AG04450 (cell line): Measurements from ENCODE around the gene DTNBP1. TPM values are rescaled to one million over a fixed set of nuclear protein-coding genes. Genes with fewer than 3 reads are reported as not detected.

Source experiments
- CTCF ChIA-PET: fragments of 300-600, 350-600 bp; formaldehyde crosslinking; extraction: SDS; loops from one replicate; lab custom pipeline; 2022; ENCODE audit warnings: antibody characterized with exemption, inconsistent platforms; lab: Charles Lee
- POLR2A ChIA-PET: fragments of 350-600 bp; formaldehyde crosslinking; extraction: SDS; loops from one replicate; lab custom pipeline; 2021; ENCODE audit warnings: antibody characterized with exemption, inconsistent platforms; lab: Yijun Ruan, JAX
- DNase-seq: peaks from one replicate; pipeline ENCODE4 v3.0.0-alpha.2; 2011; ENCODE audit warnings: low read depth, low spot score
- H3K27ac ChIP-seq: one replicate; pipeline ENCODE4 v1.5.1; 2012; ENCODE audit warnings: low read depth, low read length, control low read depth
- H3K27me3 ChIP-seq: one replicate; pipeline ENCODE4 v1.6.0; 2012; ENCODE audit warnings: low read length; ENCODE audit not compliant: control insufficient read depth, insufficient read depth
- H3K4me3 ChIP-seq: 2 replicates; pipeline ENCODE4 v1.5.1; 2011; ENCODE audit warnings: mild to moderate bottlenecking, low read depth, low read length, control low read depth
- H3K9me3 ChIP-seq: 2 replicates; pipeline ENCODE4 v1.5.1; 2012; ENCODE audit warnings: low read length; ENCODE audit not compliant: control insufficient read depth, insufficient read depth
- polyA plus RNA-seq: library from polyadenylated mRNA; depleted of rRNA; stranded (reverse); fragments of >200 nt; gene quantifications from 2 replicates; pipeline ENCODE4 v1.2.3, GENCODE V29; 2011
- TF ChIP-seq, protein P1 (sequence below): IDR thresholded peaks from 2 replicates; pipeline ENCODE4 v1.5.1; 2011; ENCODE audit warnings: low read depth, low read length, control low read depth, inconsistent platforms

The DTNBP1 gene
- polyA plus RNA-seq, 1 experiment = 15.2 TPM

DNA sequence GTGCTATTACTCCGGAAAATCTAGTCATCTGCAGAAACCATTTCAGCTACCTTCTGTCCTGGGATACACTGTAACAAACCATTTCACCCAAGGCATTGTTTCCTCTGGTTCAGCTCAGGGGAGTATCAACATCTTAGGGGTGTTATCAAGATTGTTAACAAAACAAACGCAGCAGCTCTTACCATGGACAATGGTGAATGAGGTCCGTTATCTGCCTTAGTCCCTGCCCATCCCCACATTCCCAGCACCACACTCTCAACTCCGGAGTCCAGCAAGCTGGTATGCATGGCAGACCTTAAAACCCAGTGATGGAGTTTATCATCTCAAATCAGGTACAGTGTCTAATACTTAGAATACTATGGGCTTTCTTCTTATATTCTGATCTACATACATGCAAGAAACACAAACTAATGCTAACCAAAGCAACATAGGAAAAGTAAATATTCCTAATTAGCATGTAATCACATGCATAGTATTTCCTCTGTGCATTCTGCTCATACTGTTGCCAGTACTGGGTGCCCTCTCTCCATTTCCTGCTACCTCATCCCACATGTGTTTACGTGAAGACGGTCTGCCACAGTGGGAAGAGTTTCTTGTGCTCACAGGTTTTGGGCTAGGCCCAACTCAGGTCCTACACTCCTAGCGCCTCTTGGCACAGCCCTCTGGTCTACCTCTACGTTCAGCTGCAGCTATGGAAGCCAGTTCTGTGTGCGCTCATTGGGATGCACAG lies 123.9 kb downstream of the DTNBP1 start:
- Histone ChIP-seq H3K9me3 (no peaks in the 10 kb centered on the region; the same call in 1 of the 2 replicates), H3K4me3 (no peak overlapping the region), H3K27me3 (no peaks in the 10 kb centered on the region), H3K27ac (no peak overlapping the region)
- DNase-seq = no peak
- POLR2A ChIA-PET = no interaction called here
- CTCF ChIA-PET = no interaction called here
- TF ChIP-seq, protein P1, sequence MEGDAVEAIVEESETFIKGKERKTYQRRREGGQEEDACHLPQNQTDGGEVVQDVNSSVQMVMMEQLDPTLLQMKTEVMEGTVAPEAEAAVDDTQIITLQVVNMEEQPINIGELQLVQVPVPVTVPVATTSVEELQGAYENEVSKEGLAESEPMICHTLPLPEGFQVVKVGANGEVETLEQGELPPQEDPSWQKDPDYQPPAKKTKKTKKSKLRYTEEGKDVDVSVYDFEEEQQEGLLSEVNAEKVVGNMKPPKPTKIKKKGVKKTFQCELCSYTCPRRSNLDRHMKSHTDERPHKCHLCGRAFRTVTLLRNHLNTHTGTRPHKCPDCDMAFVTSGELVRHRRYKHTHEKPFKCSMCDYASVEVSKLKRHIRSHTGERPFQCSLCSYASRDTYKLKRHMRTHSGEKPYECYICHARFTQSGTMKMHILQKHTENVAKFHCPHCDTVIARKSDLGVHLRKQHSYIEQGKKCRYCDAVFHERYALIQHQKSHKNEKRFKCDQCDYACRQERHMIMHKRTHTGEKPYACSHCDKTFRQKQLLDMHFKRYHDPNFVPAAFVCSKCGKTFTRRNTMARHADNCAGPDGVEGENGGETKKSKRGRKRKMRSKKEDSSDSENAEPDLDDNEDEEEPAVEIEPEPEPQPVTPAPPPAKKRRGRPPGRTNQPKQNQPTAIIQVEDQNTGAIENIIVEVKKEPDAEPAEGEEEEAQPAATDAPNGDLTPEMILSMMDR = no peak

DNA sequence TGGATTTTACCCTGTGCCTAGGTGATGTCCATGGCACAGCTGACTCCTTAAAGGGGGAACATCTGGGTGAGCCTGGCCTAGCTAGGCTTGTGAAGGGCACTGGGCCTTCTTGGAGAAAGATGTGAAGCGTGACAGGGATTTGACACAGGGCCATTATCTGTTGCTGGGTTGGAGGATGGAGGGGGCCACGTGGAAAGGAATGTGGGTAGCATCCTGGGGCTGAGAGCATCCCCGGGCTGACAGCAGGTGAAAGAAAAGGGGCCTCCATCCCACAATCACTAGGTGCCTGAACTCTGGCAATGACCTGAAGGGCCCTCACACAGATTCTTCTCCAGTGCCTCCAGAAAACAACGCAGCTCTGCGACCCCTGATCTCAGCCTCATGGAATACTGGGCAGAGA lies 124.7 kb downstream of the DTNBP1 start:
- Histone ChIP-seq H3K27me3 (no peaks in the 10 kb centered on the region), H3K9me3 (no peaks in the 10 kb centered on the region; the same call in 1 of the 2 replicates), H3K4me3 (no peak overlapping the region), H3K27ac (no peak overlapping the region)
- no peak for DNase-seq
- TF ChIP-seq, protein P1 = no peak
- POLR2A ChIA-PET = no interaction called here
- CTCF ChIA-PET = no interaction called here

- no peak overlapping the region for H3K4me3 ChIP-seq
- CTCF ChIA-PET = no interaction called here
- TF ChIP-seq, protein P1 = no peak
These were observed 126.5 kb downstream of the DTNBP1 start for GRCh38 chr6:15536198-15536955.

DNA sequence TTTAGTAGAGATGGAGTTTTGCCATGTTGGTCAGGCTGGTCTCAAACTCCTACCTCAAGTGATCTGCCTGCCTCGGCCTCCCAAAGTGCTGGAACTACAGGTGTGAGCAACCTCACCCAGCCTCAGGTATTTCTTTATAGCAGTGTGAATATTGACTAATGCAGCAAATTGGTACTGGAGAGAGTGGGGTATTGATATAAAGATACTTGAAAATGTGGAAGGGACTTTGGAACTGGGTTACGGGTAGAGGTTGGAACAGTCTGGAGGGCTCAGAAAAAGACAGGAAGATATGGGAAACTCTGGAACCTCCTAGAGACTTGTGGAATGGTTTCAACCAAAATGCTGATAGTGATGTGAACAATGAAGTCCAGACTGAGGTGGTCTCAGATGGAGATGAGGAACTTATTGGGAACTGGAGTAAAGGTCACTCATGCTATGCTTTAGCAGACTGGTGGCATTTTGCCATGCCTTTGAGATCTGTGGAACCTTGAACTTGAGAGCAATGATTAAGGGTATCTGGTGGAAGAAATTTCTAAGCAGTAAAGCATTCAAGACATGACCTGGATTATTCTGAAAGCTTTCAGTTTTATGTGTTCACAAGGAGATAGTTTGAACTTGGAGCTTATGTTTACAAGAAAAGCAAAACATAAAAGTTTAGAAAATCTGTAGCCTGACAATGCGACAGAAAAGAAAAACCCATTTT lies 127.2 kb downstream of the DTNBP1 start:
- H3K9me3 ChIP-seq = no peaks in the 10 kb centered on the region; the same call in 1 of the 2 replicates
- TF ChIP-seq, protein P1 = no peak
- peak overlapping the region; percentile 21 for H3K27ac ChIP-seq
- no peaks in the 10 kb centered on the region for H3K27me3 ChIP-seq
- no peak overlapping the region for H3K4me3 ChIP-seq
- POLR2A ChIA-PET = no interaction called here
- CTCF ChIA-PET = no interaction called here
- DNase-seq = no peak

More at GRCh38 chr6:15536198-15536955, 126.5 kb downstream of the DTNBP1 start:
- H3K27ac ChIP-seq = peak overlapping the region; percentile 39
- POLR2A ChIA-PET = no interaction called here
- no peaks in the 10 kb centered on the region for H3K27me3 ChIP-seq
- DNase-seq = no peak
- no peaks in the 10 kb centered on the region; the same call in 1 of the 2 replicates for H3K9me3 ChIP-seq
